NB4 (cell line): Measurements from ENCODE around the gene GPC1.

Source experiments
- CTCF ChIP-seq: IDR thresholded peaks from one replicate; pipeline ENCODE4 v1.5.1; 2012; ENCODE audit warnings: low read depth, low read length
- MAX ChIP-seq: IDR thresholded peaks from 2 replicates; pipeline ENCODE4 v1.6.1; 2011; ENCODE audit warnings: low read depth, low read length
- MYC ChIP-seq: IDR thresholded peaks from 2 replicates; pipeline ENCODE4 v1.6.1; 2011; ENCODE audit warnings: low read depth, low read length
- POLR2A ChIP-seq: IDR thresholded peaks from 2 replicates; pipeline ENCODE4 v1.6.1; 2011; ENCODE audit warnings: mild to moderate bottlenecking; ENCODE audit not compliant: insufficient read length; ENCODE audit errors: extremely low read depth

GRCh38 chr2:240401308-240401707 is 34.2 kb upstream of the GPC1 start:
- no peak for TF ChIP-seq MAX
- TF ChIP-seq CTCF: no peak
- no peak for TF ChIP-seq MYC
- TF ChIP-seq POLR2A: no peak
